GM21381 (cell line): Measurements from ENCODE around the gene MAP4K3.
"Not testable (repeated sequence)": the region's sequence is repeated elsewhere in the genome, so short reads cannot be mapped to it uniquely, and the experiment has no call there.

ENCODE experiments used
- ATAC-seq: cut with Tn5 transposase; IDR thresholded peaks from one replicate; pipeline ENCODE4 v1.9.1; 2021; ENCODE audit warnings: mild to moderate bottlenecking, moderate library complexity; ENCODE audit not compliant: unreplicated experiment

Gene MAP4K3

GRCh38 chr2:39247512-39248043 lies 189.5 kb downstream of the MAP4K3 start:
- ATAC-seq: no peak

GRCh38 chr2:39246382-39246980 lies 190.6 kb downstream of the MAP4K3 start:
- no peak for ATAC-seq

- ATAC-seq: not testable (repeated sequence)
Measured at GRCh38 chr2:39244963-39245625, 192.0 kb downstream of the MAP4K3 start.

- ATAC-seq: not testable (repeated sequence)
Measured at GRCh38 chr2:39244241-39244862, 192.7 kb downstream of the MAP4K3 start.

GRCh38 chr2:39243469-39244123 lies 193.5 kb downstream of the MAP4K3 start, which contains the start of gene CDKL4:
CDKL4 (minus strand) TSS chr2:39243970.
- ATAC-seq: no peak

- ATAC-seq: no peak
Measured at GRCh38 chr2:39241588-39241987, 195.5 kb downstream of the MAP4K3 start.

GRCh38 chr2:39240758-39241157 lies 196.3 kb downstream of the MAP4K3 start:
- ATAC-seq: no peak

- no peak for ATAC-seq
Measured at GRCh38 chr2:39234754-39235153, 202.3 kb downstream of the MAP4K3 start.

- no peak for ATAC-seq
Measured at GRCh38 chr2:39232141-39232540, 204.9 kb downstream of the MAP4K3 start.

- peak; percentile 22 for ATAC-seq
Measured at GRCh38 chr2:39228413-39229209, 208.5 kb downstream of the MAP4K3 start.

- ATAC-seq: peak; percentile 77
Measured at GRCh38 chr2:39227628-39228412, 209.3 kb downstream of the MAP4K3 start.

- no peak for ATAC-seq
Measured at GRCh38 chr2:39225567-39225966, 211.5 kb downstream of the MAP4K3 start.

GRCh38 chr2:39223909-39224308 lies 213.2 kb downstream of the MAP4K3 start:
- no peak for ATAC-seq

GRCh38 chr2:39221459-39221858 lies 215.6 kb downstream of the MAP4K3 start:
- no peak for ATAC-seq

GRCh38 chr2:39220136-39220535 lies 216.9 kb downstream of the MAP4K3 start:
- no peak for ATAC-seq

- ATAC-seq: no peak
Measured at GRCh38 chr2:39218391-39218790, 218.7 kb downstream of the MAP4K3 start.

GRCh38 chr2:39217192-39217550 lies 219.9 kb downstream of the MAP4K3 start:
- ATAC-seq: peak; percentile 38

- peak; percentile 65 for ATAC-seq
Measured at GRCh38 chr2:39216346-39217191, 220.5 kb downstream of the MAP4K3 start.

- ATAC-seq: no peak
Measured at GRCh38 chr2:39215545-39215944, 221.5 kb downstream of the MAP4K3 start.
